Stromal cell of bone marrow (primary cell): ENCODE results near the gene CA10.
A peak's percentile ranks its signal among the peaks of the same experiment; 100 is the strongest.

Experiments used
- DNase-seq: peaks from one replicate; pipeline ENCODE4 v3.0.0-alpha.2; 2012; ENCODE audit warnings: low read depth

CA10 gene

GRCh38 chr17:51764387-51764971 lies 394.0 kb downstream of the CA10 start:
- peak; percentile 26 for DNase-seq

- no peak for DNase-seq
Measured at GRCh38 chr17:51763058-51763457, 395.5 kb downstream of the CA10 start.

DNA sequence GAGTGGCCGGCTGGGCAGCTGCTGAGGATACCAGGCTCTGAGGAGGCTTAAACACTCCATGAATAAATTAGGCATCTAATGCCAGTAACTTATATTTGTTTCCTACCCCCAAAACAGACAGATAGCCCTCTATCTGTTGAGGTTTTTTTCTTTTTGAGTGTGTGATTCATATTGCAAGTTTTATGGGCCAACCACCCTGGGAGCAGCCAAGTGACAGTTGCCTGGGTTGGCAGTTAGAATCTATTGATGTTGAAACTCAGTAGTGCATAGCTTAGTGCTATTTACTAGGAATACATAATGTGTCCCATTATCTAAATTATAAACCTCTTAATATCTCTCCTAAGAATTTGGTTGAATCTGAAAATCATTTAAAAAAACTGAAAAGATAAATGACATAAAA lies 397.4 kb downstream of the CA10 start:
- DNase-seq = no peak

DNA sequence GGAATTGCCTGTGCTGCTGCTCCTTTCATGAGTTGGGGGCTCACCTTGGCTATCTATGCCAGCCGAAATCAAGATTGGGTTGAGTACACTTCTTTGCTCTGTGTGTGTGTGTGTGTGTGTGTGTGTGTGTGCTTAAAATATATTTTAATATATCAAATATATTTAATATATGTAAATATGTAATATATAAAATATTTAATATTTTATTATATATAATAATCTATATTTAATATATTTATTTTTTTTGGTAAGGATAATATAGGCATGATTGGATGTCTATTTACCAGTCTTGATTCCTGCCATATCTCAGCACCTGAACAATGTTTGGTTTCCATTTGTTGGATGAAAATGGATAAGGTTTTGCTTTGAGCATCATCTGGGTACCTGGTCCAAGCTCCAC lies 399.3 kb downstream of the CA10 start:
- no peak for DNase-seq

GRCh38 chr17:51751072-51751471 lies 407.4 kb downstream of the CA10 start:
- DNase-seq = no peak

- no peak for DNase-seq
Measured at GRCh38 chr17:51748749-51749604, 409.5 kb downstream of the CA10 start.

- DNase-seq = no peak
Measured at GRCh38 chr17:51746421-51746820, 412.1 kb downstream of the CA10 start.

- no peak for DNase-seq
Measured at GRCh38 chr17:51745993-51746392, 412.5 kb downstream of the CA10 start.

DNA sequence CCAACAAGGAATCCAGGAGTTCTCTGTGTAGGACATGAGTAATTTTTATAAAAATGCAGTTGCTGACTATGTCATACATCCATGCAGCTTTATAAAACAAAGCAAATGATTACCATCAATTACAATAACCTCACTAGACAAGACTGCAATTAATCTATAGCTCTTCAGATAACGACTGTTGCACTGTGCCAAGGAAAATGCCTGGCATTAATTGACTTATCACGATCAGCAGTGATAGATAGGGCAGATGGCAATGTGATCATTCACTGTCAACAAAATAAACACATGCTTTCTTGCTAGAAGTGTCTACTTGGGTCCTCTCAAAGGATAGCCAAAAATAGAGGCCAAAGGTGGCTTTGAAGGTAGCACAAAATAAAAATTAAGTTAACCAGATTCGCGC lies 415.0 kb downstream of the CA10 start:
- DNase-seq = no peak

GRCh38 chr17:51742571-51742970 lies 415.9 kb downstream of the CA10 start:
- DNase-seq = no peak

DNA sequence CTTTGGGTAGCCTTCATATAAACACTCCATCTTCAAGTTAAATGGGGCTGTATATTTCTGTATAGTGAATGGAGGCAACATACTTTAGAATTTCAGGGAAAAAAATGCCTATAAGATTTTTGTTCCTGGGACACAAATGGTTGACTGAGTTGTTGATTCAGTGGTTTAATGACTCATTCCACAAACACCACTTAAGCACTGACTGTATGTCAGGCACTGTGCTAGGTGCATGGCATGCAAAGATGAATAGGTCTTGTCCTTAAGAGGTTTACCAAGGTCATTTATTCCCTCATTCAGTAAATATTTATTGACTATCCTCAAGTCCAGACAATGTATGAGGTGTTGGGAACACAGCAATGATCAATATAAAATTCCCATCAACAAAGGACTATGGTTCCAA lies 417.1 kb downstream of the CA10 start:
- DNase-seq = no peak

DNA sequence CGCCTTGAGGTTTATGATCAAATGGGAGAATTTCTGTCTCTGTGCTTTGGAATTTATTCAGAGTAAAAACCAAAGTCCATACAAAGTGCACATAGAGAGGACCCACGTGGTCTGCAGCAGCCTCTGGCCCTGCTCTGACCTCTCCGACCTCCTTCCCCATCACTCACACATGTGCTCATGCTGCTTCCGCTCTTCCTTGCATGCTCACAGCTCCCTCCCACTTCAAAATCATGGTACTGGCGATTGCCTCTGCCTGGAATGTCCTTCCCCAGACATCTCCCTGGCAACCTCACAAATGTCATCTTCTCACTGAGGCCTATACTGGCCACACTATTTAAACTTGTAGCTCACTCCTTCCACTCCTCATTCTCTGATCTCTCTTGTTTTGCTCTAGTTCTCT lies 418.0 kb downstream of the CA10 start:
- DNase-seq = no peak

GRCh38 chr17:51739245-51739886 lies 419.1 kb downstream of the CA10 start:
- no peak for DNase-seq

DNA sequence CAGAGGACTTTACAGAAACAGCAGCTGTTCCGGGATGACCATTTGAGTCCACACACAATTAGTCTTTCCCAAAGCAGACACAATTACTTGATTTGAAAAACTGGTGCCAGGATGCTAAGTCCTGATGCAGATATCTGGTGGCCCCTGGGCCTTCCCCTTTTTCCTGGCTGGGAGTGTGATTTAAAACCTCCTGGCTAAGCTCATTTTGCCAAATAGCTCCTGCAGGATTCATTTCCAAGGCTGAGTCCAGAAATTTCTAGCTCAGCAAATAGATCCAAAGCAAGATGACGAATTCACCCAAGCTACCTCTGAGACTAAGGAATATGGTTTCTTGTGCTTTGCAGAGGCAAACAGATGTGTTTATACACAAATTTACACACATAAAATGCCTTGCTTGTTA lies 422.2 kb downstream of the CA10 start:
- no peak for DNase-seq

- no peak for DNase-seq
Measured at GRCh38 chr17:51734976-51735375, 423.5 kb downstream of the CA10 start.

GRCh38 chr17:51734462-51734861 lies 424.1 kb downstream of the CA10 start:
- no peak for DNase-seq

DNA sequence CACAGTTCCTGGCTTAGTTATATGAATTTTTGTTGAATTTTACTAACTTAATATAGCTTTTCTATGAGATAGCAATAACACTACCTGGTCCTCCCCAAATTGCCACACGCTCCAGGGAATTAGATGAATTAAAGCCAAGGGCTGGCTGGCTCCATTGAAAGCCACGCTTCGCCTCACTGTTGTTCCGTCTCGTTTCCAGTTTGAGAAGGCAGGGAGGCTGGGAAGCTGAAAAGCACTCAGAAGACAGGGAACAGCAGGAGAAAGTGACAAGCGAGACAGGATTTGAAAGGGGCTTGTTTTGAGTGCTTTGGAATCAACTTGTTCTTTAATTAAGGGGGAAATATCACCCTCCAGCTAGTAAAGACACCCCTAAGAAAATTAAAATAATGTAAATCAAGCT lies 425.3 kb downstream of the CA10 start:
- no peak for DNase-seq

DNA sequence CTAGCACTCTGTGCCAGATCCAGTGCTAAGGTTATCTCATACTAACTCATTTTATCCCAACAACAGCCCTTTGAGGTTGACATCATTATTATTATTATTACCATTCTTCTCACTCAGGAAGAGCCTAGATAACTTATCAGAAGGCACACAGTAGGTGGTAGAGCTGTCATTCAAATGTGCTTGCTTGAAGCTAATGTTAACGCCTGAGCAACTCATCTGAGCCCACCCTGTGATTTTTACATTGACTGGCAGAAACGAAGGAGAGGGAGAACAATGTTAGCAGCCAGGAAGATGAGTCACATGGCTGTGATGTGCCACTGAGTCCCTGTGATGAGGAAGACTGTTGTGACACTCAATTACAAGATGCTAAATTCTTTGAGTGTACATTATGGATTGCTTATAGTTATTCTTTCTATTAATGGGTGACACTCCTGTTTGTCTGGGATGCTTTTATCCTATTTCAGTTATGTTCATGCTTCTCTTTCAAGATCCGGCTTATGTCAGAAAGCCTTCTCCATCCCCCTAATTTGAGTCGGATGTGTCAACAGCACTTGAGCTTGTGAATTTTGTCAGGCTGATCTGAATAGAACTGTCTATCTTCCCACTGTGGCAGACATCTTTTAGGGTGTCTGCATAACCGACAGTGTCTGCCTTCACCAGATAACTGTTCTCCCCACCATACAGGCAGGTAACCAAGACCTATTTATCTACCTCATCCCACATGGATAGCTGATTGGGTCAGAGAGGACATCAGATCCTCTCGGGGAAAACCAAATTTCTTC lies 426.4 kb downstream of the CA10 start:
- DNase-seq = no peak

DNA sequence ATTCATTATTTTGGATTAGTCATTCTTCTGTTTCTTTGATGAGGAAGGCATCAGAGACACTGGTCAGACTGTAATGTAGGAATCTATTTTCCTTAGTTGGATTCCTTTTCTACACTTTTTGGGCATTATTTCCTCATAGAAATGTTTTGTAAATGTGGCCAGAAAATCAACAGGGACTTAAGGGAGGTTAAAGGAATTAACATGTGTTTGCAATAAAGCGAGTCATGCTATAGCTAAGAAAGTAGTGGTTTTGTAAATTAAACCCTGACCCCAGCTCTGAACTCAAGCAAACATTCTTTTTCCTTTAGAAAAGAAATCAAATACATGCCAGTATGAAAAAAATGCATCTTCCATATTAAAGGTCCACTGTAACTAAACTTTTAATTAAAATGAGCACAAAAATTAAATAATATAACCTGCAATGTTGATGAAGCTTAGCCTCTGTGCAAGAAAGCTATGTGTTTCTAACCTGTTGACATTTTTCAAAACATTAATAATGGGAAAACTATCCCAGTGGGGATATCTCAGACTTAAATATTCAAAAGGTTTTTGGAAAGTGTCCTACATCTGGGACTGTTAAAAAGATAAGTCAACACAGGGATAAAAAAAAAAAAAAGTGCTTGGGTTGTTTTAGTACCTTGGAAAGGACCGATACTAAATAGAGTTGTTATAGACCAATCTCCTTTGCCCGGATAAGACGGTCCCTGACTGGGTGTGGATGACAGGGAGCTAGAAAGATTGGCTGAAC lies 428.0 kb downstream of the CA10 start:
- DNase-seq = no peak

GRCh38 chr17:51725185-51725584 lies 433.3 kb downstream of the CA10 start:
- no peak for DNase-seq

GRCh38 chr17:51724043-51724580 lies 434.4 kb downstream of the CA10 start:
- DNase-seq = no peak

- no peak for DNase-seq
Measured at GRCh38 chr17:51722994-51723393, 435.5 kb downstream of the CA10 start.
